Left ventricle myocardium inferior (tissue), 1 donor: ENCODE data around the gene MARK4. TPM values are rescaled to one million over a fixed set of nuclear protein-coding genes. Genes with fewer than 3 reads are reported as not detected.
A peak's percentile ranks its signal among the peaks of the same experiment; 100 is the strongest.
"Not testable (repeated sequence)": the region's sequence is repeated elsewhere in the genome, so short reads cannot be mapped to it uniquely, and the experiment has no call there.

Source experiments
- DNase-seq: peaks from one replicate; pipeline ENCODE4 v3.0.0-alpha.2; 2020
- H3K27ac ChIP-seq: fragments of 200-600 bp; replicated peaks from 2 replicates; pipeline ENCODE4 v1.8.0; 2021
- H3K27me3 ChIP-seq: fragments of 200-600 bp; 2 replicates; pipeline ENCODE4 v1.8.0; 2021; ENCODE audit warnings: low read depth
- H3K36me3 ChIP-seq: fragments of 200-600 bp; 2 replicates; pipeline ENCODE4 v1.8.0; 2021
- H3K4me1 ChIP-seq: fragments of 200-600 bp; 2 replicates; pipeline ENCODE4 v1.8.0; 2021
- H3K4me3 ChIP-seq: fragments of 200-600 bp; 2 replicates; pipeline ENCODE4 v1.8.0; 2021; ENCODE audit warnings: mild to moderate bottlenecking, moderate library complexity
- H3K9me3 ChIP-seq: fragments of 200-600 bp; replicated peaks from 2 replicates; pipeline ENCODE4 v1.8.0; 2021
- intact Hi-C: fragments of 100-400 bp; cut with micrococcal nuclease; formaldehyde crosslinking; loops from one replicate; pipeline ENCODE4 v1.11.0; 2022
- total RNA-seq: library from RNA; stranded (reverse); fragmentation: NEBNext Ultra II Directional; extraction: Animal tissue kit (Norgen Biotek cat#: 25700); gene quantifications from one replicate; pipeline ENCODE4 v1.2.1, GENCODE V29; 2021
- TF ChIP-seq, protein P1 (sequence below): fragments of 200-600 bp; IDR thresholded peaks from 2 replicates; pipeline ENCODE4 v1.8.0; 2021; ENCODE audit warnings: antibody characterized with exemption, mild to moderate bottlenecking, borderline replicate concordance
- donor health status: DM: no; HTN: yes; CAD: no; lungs with severe emphysema.

The MARK4 gene
- total RNA-seq, 1 donor from 2014 or later: 26.5 TPM

DNA sequence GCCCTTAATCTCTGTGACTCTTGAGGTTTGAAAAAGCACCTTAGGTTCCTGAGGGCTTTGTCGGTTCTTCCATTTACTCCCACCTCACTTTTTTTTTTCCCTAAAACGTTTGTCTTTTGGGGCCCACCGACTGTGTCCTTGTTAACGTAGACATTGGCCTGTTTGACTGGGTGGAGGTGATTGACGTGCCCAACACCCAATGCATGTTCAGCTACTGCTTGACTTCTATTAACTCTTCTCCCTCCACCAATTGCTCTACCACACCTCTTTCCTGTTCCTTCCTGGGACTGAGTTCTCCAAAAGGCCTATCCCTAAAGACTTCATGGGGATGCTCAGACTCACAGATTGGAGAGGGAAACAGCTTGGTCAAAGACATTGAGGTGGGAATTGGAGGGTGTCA is 54.4 kb downstream of the MARK4 start:
- peak overlapping the region; percentile 38 for H3K27ac ChIP-seq
- no peak overlapping the region for H3K4me3 ChIP-seq
- H3K4me1 ChIP-seq: no peaks in the 10 kb centered on the region
- TF ChIP-seq, protein P1, sequence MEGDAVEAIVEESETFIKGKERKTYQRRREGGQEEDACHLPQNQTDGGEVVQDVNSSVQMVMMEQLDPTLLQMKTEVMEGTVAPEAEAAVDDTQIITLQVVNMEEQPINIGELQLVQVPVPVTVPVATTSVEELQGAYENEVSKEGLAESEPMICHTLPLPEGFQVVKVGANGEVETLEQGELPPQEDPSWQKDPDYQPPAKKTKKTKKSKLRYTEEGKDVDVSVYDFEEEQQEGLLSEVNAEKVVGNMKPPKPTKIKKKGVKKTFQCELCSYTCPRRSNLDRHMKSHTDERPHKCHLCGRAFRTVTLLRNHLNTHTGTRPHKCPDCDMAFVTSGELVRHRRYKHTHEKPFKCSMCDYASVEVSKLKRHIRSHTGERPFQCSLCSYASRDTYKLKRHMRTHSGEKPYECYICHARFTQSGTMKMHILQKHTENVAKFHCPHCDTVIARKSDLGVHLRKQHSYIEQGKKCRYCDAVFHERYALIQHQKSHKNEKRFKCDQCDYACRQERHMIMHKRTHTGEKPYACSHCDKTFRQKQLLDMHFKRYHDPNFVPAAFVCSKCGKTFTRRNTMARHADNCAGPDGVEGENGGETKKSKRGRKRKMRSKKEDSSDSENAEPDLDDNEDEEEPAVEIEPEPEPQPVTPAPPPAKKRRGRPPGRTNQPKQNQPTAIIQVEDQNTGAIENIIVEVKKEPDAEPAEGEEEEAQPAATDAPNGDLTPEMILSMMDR: no peak
- H3K36me3 ChIP-seq: peaks cover 40% of the 10 kb centered on the region
- intact Hi-C loops: no loop called here
- no peaks in the 10 kb centered on the region for H3K27me3 ChIP-seq
- DNase-seq: no peak
- peaks cover 6% of the 10 kb centered on the region for H3K9me3 ChIP-seq

DNA sequence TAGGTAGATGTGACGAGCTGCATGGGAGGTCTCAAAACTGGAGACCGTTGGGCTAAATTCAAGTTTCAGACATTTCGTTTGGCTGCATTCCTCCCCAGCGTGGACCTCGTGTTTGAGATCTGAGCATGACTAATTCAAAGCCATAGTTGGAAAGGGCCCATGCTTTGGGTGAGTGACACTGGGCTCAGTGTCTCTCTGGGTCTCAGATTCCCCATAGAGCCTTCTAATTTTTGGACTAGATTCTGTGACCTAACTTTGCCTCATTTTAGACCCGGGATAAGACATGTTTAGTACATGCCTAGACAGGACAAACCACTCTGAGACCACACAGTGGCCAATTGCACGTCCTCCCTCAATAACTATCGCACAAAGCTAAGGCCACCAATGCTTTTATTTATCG is 55.0 kb downstream of the MARK4 start:
- Histone ChIP-seq H3K4me1 (peaks cover 2% of the 10 kb centered on the region), H3K36me3 (peaks cover 37% of the 10 kb centered on the region), H3K27me3 (no peaks in the 10 kb centered on the region), H3K4me3 (no peak overlapping the region), H3K9me3 (peaks cover 6% of the 10 kb centered on the region), H3K27ac (peak overlapping the region; percentile 13)
- no peak for DNase-seq
- TF ChIP-seq, protein P1: no peak
- intact Hi-C loops: no loop called here

DNA sequence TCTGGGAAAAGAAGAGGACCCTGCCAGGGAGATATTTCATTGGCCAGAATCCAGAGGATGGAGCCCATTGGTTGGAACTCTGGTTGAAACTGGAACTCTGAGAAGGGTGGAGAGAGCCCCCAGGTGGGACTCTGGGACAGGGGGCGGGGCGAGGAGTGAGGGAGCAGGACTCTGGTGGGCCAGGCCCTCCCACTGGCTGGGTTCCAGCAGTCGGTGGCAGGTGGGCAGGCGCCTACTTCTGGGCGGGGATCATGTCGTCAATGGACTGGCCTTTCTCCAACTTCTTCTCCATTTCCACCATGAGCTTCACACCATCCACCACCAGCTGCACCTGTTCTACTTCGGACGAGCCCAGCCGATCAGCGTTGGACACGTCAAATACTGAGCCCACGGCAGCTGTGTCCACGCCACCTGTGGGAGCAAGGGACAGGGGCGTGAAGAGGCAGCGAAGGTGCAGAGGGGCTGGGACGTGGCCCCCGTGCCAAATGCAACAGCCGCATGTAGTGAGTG is 55.5 kb downstream of the MARK4 start:
- H3K27ac ChIP-seq: no peak overlapping the region
- H3K4me1 ChIP-seq: peaks cover 8% of the 10 kb centered on the region

DNA sequence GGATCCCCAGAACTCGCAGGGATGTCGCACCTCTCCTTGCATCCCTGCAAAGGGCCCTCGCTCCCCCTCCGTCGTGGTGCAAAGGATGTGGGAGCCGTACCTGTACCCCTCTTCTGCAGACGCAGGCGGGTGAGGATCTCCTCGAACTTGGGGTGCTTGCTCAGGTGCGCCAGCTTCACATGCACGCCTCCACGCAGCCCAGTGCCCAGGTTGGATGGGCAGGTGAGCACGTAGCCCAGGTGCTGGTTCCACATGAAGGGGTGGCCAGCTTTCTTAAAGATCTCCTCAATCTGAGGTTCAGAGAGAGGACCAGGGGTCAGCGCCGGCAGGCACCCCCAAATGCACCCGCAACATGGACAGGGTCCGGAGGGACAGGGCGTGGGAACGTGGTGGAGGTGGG is 56.3 kb downstream of the MARK4 start:
- H3K4me3 ChIP-seq: no peak overlapping the region
- TF ChIP-seq, protein P1: no peak
- peaks cover 51% of the 10 kb centered on the region for H3K36me3 ChIP-seq
- H3K27ac ChIP-seq: peak overlapping the region; percentile 59
- H3K4me1 ChIP-seq: peaks cover 15% of the 10 kb centered on the region
- intact Hi-C loops: no loop called here
- no peaks in the 10 kb centered on the region for H3K27me3 ChIP-seq
- H3K9me3 ChIP-seq: peaks cover 6% of the 10 kb centered on the region
- DNase-seq: no peak

More for the DNA sequence above, 55.5 kb downstream of the MARK4 start:
- Histone ChIP-seq H3K9me3 (peaks cover 6% of the 10 kb centered on the region), H3K27me3 (no peaks in the 10 kb centered on the region), H3K36me3 (peaks cover 43% of the 10 kb centered on the region), H3K4me3 (no peak overlapping the region)
- intact Hi-C loops: no loop called here
- TF ChIP-seq, protein P1: no peak
- no peak for DNase-seq

DNA sequence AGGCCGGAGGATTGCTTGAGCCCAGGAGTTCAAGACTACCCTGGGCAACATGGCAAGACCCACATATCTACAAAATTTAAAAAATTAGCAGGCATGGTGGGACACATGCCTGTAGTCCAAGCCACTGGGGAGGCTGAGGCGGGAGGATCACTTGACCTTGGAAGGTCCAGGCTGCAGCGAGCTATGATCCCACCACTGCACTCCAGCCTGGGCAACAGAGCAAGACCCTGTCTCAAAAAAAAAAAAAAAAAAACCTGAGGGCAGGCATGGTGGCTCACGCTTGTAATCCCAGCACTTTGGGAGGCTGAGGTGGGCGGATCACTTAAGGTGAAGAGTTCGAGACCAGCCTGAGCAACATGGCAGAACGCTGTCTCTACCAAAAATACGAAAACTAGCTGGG is 58.3 kb downstream of the MARK4 start:
- Histone ChIP-seq H3K27ac (peak overlapping the region; percentile 59), H3K36me3 (peaks cover 66% of the 10 kb centered on the region), H3K4me1 (peaks cover 34% of the 10 kb centered on the region)
- H3K4me3 ChIP-seq, intact Hi-C loops, H3K9me3 ChIP-seq, H3K27me3 ChIP-seq, DNase-seq: not testable (repeated sequence)

DNA sequence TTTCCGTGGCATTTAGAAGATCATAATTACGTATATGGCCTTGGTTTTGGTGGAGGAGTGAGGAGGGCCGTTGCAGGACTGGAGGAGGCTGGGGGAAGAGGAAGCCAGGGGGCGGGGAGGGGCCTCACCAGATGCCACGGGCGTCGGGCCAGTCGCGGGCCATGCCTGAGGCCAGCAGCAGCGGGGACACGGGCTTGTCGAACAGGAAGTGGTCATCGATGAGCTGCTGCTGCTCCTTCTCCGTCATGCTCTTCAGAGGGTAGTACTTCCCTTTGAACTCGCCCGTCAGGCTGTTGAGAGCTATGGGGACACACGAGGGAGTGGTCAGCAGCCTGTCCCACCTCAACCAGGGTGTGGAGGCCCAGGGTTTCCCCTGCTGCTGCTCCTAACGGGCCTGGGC is 60.5 kb downstream of the MARK4 start:
- TF ChIP-seq, protein P1: no peak
- Histone ChIP-seq H3K4me3 (peak overlapping the region; percentile 1), H3K36me3 (peaks cover 68% of the 10 kb centered on the region), H3K27ac (peak overlapping the region; percentile 59), H3K4me1 (peaks cover 49% of the 10 kb centered on the region), H3K27me3 (peaks cover 6% of the 10 kb centered on the region), H3K9me3 (no peaks in the 10 kb centered on the region)
- intact Hi-C loops: no loop called here
- no peak for DNase-seq

DNA sequence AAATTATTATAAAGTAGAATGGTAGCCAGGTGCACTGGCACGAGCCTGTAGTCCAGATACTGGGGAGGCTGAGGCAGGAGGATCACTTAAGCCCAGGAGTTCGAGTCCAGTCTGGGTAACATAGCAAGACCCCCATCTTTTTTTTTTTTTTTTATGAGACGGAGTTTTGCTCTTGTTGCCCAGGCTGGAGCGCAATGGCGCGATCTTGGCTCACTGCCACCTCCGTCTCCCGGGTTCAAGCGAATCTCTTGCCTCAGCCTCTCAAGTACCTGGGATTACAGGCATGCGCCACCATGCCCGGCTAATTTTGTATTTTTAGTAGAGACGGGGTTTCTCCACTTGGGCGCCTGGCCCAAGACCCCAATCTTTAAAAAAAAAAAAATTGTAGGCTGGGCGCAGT is 61.2 kb downstream of the MARK4 start:
- Histone ChIP-seq H3K4me3 (peak overlapping the region; percentile 4), H3K27me3 (peaks cover 11% of the 10 kb centered on the region), H3K27ac (peak overlapping the region; percentile 59), H3K4me1 (peaks cover 55% of the 10 kb centered on the region), H3K36me3 (peaks cover 66% of the 10 kb centered on the region)
- intact Hi-C loops, H3K9me3 ChIP-seq, DNase-seq: not testable (repeated sequence)
